Neuronal stem cell (in vitro differentiated cells): Measurements from ENCODE around the gene BTAF1.

ENCODE experiments used
- DNase-seq: peaks from one replicate; pipeline ENCODE4 v3.0.0-alpha.2; 2013; ENCODE audit warnings: low spot score
- H2AFZ ChIP-seq: one replicate; pipeline ENCODE4 v1.6.1; 2013; ENCODE audit warnings: mild to moderate bottlenecking, low read length, inconsistent platforms
- H2AK5ac ChIP-seq: 2 replicates; pipeline ENCODE4 v1.6.1; 2013; ENCODE audit warnings: low read depth, mild to moderate bottlenecking, inconsistent platforms, low read length, moderate library complexity, mixed read lengths
- H2BK120ac ChIP-seq: 2 replicates; pipeline ENCODE4 v1.6.1; 2013; ENCODE audit warnings: low read depth, mild to moderate bottlenecking, inconsistent platforms, low read length, moderate library complexity, mixed read lengths
- H2BK12ac ChIP-seq: one replicate; pipeline ENCODE4 v1.6.1; 2013; ENCODE audit warnings: low read length, inconsistent platforms
- H2BK15ac ChIP-seq: 2 replicates; pipeline ENCODE4 v1.6.1; 2013; ENCODE audit warnings: mild to moderate bottlenecking, low read length, inconsistent platforms, mixed read lengths
- H2BK5ac ChIP-seq: one replicate; pipeline ENCODE4 v1.6.1; 2013; ENCODE audit warnings: inconsistent platforms, mild to moderate bottlenecking, low read length, moderate library complexity
- H3K14ac ChIP-seq: one replicate; pipeline ENCODE4 v1.6.1; 2013; ENCODE audit warnings: low read length, inconsistent platforms
- H3K18ac ChIP-seq: 2 replicates; pipeline ENCODE4 v1.6.1; 2013; ENCODE audit warnings: low read length, inconsistent platforms
- H3K23ac ChIP-seq: 2 replicates; pipeline ENCODE4 v1.6.1; 2013; ENCODE audit warnings: low read depth, mild to moderate bottlenecking, mixed read lengths, low read length, inconsistent platforms; ENCODE audit not compliant: poor library complexity
- H3K27ac ChIP-seq: replicated peaks from 3 replicates; pipeline ENCODE4 v1.5.1; 2013; ENCODE audit warnings: low read length, inconsistent platforms
- H3K27me3 ChIP-seq, 3 experiments: 2 replicates each; pipeline ENCODE4 v1.6.1; 2013; ENCODE audit warnings: low read length in 3 of 3, mild to moderate bottlenecking in 2 of 3, inconsistent platforms in 1 of 3, low read depth in 1 of 3, mixed read lengths in 1 of 3, moderate library complexity in 1 of 3; ENCODE audit not compliant: control insufficient read depth in 3 of 3, insufficient read depth in 3 of 3
- H3K36me3 ChIP-seq, 2 donors: replicated peaks in 1 of 2; 2 replicates each; pipeline ENCODE4 v1.6.1; 2013; ENCODE audit warnings: low read length in 2 of 2; ENCODE audit not compliant: control insufficient read depth in 2 of 2, insufficient read depth in 2 of 2
- H3K4ac ChIP-seq: 2 replicates; pipeline ENCODE4 v1.6.1; 2013; ENCODE audit warnings: inconsistent platforms, mild to moderate bottlenecking, low read length, moderate library complexity
- H3K4me1 ChIP-seq, 2 donors: 1 replicate in 1 of 2; 2 replicates in 1 of 2; pipeline ENCODE4 v1.6.1; 2013; ENCODE audit warnings: low read length in 2 of 2, low read depth in 1 of 2; ENCODE audit not compliant: control insufficient read depth in 2 of 2, insufficient read depth in 1 of 2
- H3K4me2 ChIP-seq: one replicate; pipeline ENCODE4 v1.6.1; 2013; ENCODE audit warnings: mild to moderate bottlenecking, low read length, inconsistent platforms; ENCODE audit not compliant: insufficient read depth, poor library complexity, severe bottlenecking
- H3K4me3 ChIP-seq, 2 donors: 2 replicates each; pipeline ENCODE4 v1.5.1; 2013; ENCODE audit warnings: low read length in 2 of 2, mild to moderate bottlenecking in 2 of 2, inconsistent platforms in 1 of 2, moderate library complexity in 1 of 2
- H3K79me1 ChIP-seq: one replicate; pipeline ENCODE4 v1.6.1; 2013; ENCODE audit warnings: low read depth, mild to moderate bottlenecking, inconsistent platforms, low read length, moderate library complexity
- H3K9ac ChIP-seq: one replicate; pipeline ENCODE4 v1.6.1; 2013; ENCODE audit warnings: mild to moderate bottlenecking, low read depth, low read length, inconsistent platforms; ENCODE audit not compliant: poor library complexity
- H3K9me3 ChIP-seq, 2 donors: replicated peaks in 1 of 2; 2 replicates each; pipeline versions ENCODE3 to v1.6.1; 2013; ENCODE audit warnings: low read length in 2 of 2, mild to moderate bottlenecking in 2 of 2, inconsistent platforms in 1 of 2, low read depth in 1 of 2, mixed read lengths in 1 of 2, moderate library complexity in 1 of 2; ENCODE audit not compliant: control insufficient read depth in 2 of 2, insufficient read depth in 1 of 2
- H4K8ac ChIP-seq: one replicate; pipeline ENCODE4 v1.6.1; 2013; ENCODE audit warnings: low read depth, mild to moderate bottlenecking, inconsistent platforms, low read length, moderate library complexity
- H4K91ac ChIP-seq: one replicate; pipeline ENCODE4 v1.6.1; 2013; ENCODE audit warnings: low read length, low read depth, mild to moderate bottlenecking, inconsistent platforms; ENCODE audit not compliant: poor library complexity
- WGBS, 2 donors: extraction: QIAGEN DNeasy Blood & Tissue Kit; methylation state at CpG; one replicate each; pipeline ENCODE4 v1.1.7; 2013; ENCODE audit warnings: missing lambda C conversion rate in 2 of 2, mixed read lengths in 1 of 2; ENCODE audit not compliant: insufficient read length in 2 of 2, insufficient replicate concordance in 1 of 2; ENCODE audit errors: extremely low coverage in 2 of 2; 5-methylcytosine and 5-hydroxymethylcytosine counted together

BTAF1 gene

GRCh38 chr10:92005978-92006377 is 82.4 kb downstream of the BTAF1 start:
- Histone ChIP-seq H3K79me1 (no peaks in the 10 kb centered on the region), H4K8ac (no peak overlapping the region)
- no CpG with 5 or more reads among the region's 1 CpG for whole genome bisulfite sequencing, 2 donors

GRCh38 chr10:92009445-92009844 is 85.9 kb downstream of the BTAF1 start:
- no peak overlapping the region for H3K4ac ChIP-seq
- no peak overlapping the region for H2BK120ac ChIP-seq
- H3K27me3 ChIP-seq = no peaks in the 10 kb centered on the region
- no CpG with 5 or more reads among the region's 1 CpG for WGBS, 2 donors
- H4K91ac ChIP-seq = no peak overlapping the region
- no peak overlapping the region for H2AFZ ChIP-seq
- no peak overlapping the region for H2AK5ac ChIP-seq
- no peak overlapping the region for H3K14ac ChIP-seq
- no peak overlapping the region for H3K18ac ChIP-seq
- H3K9ac ChIP-seq = no peak overlapping the region
- H3K27ac ChIP-seq = no peak overlapping the region
- H3K36me3 ChIP-seq = peaks cover 7 to 96% of the 10 kb centered on the region in 2 donors
- H2BK12ac ChIP-seq = no peak overlapping the region
- no peaks in the 10 kb centered on the region for H3K79me1 ChIP-seq
- H4K8ac ChIP-seq = no peak overlapping the region
- H3K23ac ChIP-seq = no peak overlapping the region
- no peak overlapping the region for H3K4me2 ChIP-seq
- no peak overlapping the region for H2BK15ac ChIP-seq
- no peak overlapping the region for H3K4me3 ChIP-seq
- H3K9me3 ChIP-seq = peaks cover 0 to 3% of the 10 kb centered on the region in 2 donors
- no peak for DNase-seq
- no peaks in the 10 kb centered on the region for H3K4me1 ChIP-seq
- H2BK5ac ChIP-seq = no peak overlapping the region

More at GRCh38 chr10:92005978-92006377, 82.4 kb downstream of the BTAF1 start:
- Histone ChIP-seq H2AFZ (no peak overlapping the region), H3K27me3 (no peaks in the 10 kb centered on the region), H3K4me2 (no peak overlapping the region), H3K18ac (no peak overlapping the region), H2BK120ac (no peak overlapping the region), H3K27ac (no peak overlapping the region), H3K4me3 (no peak overlapping the region), H2BK5ac (no peak overlapping the region), H2BK15ac (no peak overlapping the region), H3K23ac (no peak overlapping the region), H3K4ac (no peak overlapping the region), H4K91ac (no peak overlapping the region), H3K4me1 (no peaks in the 10 kb centered on the region), H2BK12ac (no peak overlapping the region), H3K36me3 (peaks cover 6 to 95% of the 10 kb centered on the region in 2 donors), H3K9me3 (peaks cover 0 to 15% of the 10 kb centered on the region in 2 donors), H3K9ac (no peak overlapping the region), H3K14ac (no peak overlapping the region), H2AK5ac (no peak overlapping the region)
- no peak for DNase-seq

GRCh38 chr10:92010047-92010735 is 86.6 kb downstream of the BTAF1 start:
- H2AFZ ChIP-seq = no peak overlapping the region
- H3K4me1 ChIP-seq = no peaks in the 10 kb centered on the region
- no peak overlapping the region for H4K8ac ChIP-seq
- no peak overlapping the region for H3K14ac ChIP-seq
- H2BK15ac ChIP-seq = no peak overlapping the region
- H3K27ac ChIP-seq = no peak overlapping the region
- H2BK120ac ChIP-seq = no peak overlapping the region
- no peaks in the 10 kb centered on the region for H3K79me1 ChIP-seq
- no peak overlapping the region for H2AK5ac ChIP-seq
- no peak for DNase-seq
- H3K4me3 ChIP-seq = no peak overlapping the region
- H3K9ac ChIP-seq = no peak overlapping the region
- H3K36me3 ChIP-seq = peaks cover 9 to 96% of the 10 kb centered on the region in 2 donors
- H2BK5ac ChIP-seq = no peak overlapping the region
- no peak overlapping the region for H3K4me2 ChIP-seq
- no peak overlapping the region for H3K23ac ChIP-seq
- no peak overlapping the region for H2BK12ac ChIP-seq
- H3K18ac ChIP-seq = no peak overlapping the region
- H4K91ac ChIP-seq = no peak overlapping the region
- H3K9me3 ChIP-seq = peaks cover 0 to 3% of the 10 kb centered on the region in 2 donors
- no peak overlapping the region for H3K4ac ChIP-seq
- no peaks in the 10 kb centered on the region for H3K27me3 ChIP-seq

GRCh38 chr10:92011560-92012214 is 88.1 kb downstream of the BTAF1 start:
- no peak overlapping the region for H2BK5ac ChIP-seq
- H3K14ac ChIP-seq = no peak overlapping the region
- H3K4me2 ChIP-seq = no peak overlapping the region
- H2BK120ac ChIP-seq = no peak overlapping the region
- no peaks in the 10 kb centered on the region for H3K4me1 ChIP-seq
- H4K91ac ChIP-seq = no peak overlapping the region
- peaks cover 10 to 96% of the 10 kb centered on the region in 2 donors for H3K36me3 ChIP-seq
- no peak overlapping the region for H3K23ac ChIP-seq
- H3K18ac ChIP-seq = no peak overlapping the region
- no peak for DNase-seq
- no peak overlapping the region for H3K9ac ChIP-seq
- H2AFZ ChIP-seq = no peak overlapping the region
- H3K4me3 ChIP-seq = no peak overlapping the region
- no peak overlapping the region for H2BK15ac ChIP-seq
- peaks cover 0 to 3% of the 10 kb centered on the region in 2 donors for H3K9me3 ChIP-seq
- WGBS, 2 donors = 100% methylated on average over 1 of the region's 2 CpGs
- no peak overlapping the region for H3K4ac ChIP-seq
- no peaks in the 10 kb centered on the region for H3K27me3 ChIP-seq
- H3K27ac ChIP-seq = no peak overlapping the region
- no peaks in the 10 kb centered on the region for H3K79me1 ChIP-seq
- H2BK12ac ChIP-seq = no peak overlapping the region
- H4K8ac ChIP-seq = no peak overlapping the region
- H2AK5ac ChIP-seq = no peak overlapping the region
